Sigmoid colon (tissue), 4 donors: ENCODE measurements around the gene CHDH.

Experiments used
- EP300 ChIP-seq, 4 donors: sonication (generic); formaldehyde crosslinking; IDR thresholded peaks; one replicate each; pipeline ENCODE4 v1.6.1; 2017; ENCODE audit warnings: antibody characterized with exemption in 4 of 4
- POLR2A ChIP-seq, 2 donors: fragments of 450-650 bp; IDR thresholded peaks; one replicate each; pipeline ENCODE4 v1.6.1; 2016; ENCODE audit warnings: antibody characterized with exemption in 2 of 2, mild to moderate bottlenecking in 2 of 2, moderate library complexity in 2 of 2
- POLR2AphosphoS5 ChIP-seq, 4 donors: sonication (generic); formaldehyde crosslinking; IDR thresholded peaks; one replicate each; pipeline ENCODE4 v1.6.1; 2017; ENCODE audit warnings: antibody characterized with exemption in 4 of 4
- TF ChIP-seq, protein P1 (sequence below), 4 experiments: fragments of 450-650 bp in 3 of 4; fragments of 200-600 bp in 1 of 4; IDR thresholded peaks; one replicate each; pipeline ENCODE4 v1.5.1; 2016 to 2019; ENCODE audit warnings: antibody characterized with exemption in 4 of 4, mild to moderate bottlenecking in 3 of 4, moderate library complexity in 2 of 4

DNA sequence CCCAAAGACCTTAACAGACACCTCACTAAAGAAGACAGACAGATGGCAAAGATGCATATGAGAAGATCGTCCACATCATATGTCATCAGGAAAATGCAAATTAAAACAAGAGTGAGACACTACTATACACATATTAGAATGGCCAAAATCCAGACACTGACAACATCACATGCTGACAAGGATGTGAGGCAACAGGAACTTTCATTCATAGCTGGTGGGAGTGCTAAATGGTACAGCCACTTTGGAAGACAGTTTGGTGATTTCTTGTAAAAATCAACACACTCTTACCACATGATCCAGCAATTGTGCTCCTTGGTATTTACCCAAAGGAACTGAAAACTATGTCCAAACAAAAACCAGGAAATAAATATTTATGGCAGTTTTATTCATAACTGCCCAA lies 17.6 kb downstream of the CHDH start:
- TF ChIP-seq POLR2A (IDR thresholded peaks at IDR 0.05) (no peak), EP300 (IDR thresholded peaks at IDR 0.05) (no peak), POLR2AphosphoS5 (IDR thresholded peaks at IDR 0.05) (no peak)
- TF ChIP-seq, protein P1, sequence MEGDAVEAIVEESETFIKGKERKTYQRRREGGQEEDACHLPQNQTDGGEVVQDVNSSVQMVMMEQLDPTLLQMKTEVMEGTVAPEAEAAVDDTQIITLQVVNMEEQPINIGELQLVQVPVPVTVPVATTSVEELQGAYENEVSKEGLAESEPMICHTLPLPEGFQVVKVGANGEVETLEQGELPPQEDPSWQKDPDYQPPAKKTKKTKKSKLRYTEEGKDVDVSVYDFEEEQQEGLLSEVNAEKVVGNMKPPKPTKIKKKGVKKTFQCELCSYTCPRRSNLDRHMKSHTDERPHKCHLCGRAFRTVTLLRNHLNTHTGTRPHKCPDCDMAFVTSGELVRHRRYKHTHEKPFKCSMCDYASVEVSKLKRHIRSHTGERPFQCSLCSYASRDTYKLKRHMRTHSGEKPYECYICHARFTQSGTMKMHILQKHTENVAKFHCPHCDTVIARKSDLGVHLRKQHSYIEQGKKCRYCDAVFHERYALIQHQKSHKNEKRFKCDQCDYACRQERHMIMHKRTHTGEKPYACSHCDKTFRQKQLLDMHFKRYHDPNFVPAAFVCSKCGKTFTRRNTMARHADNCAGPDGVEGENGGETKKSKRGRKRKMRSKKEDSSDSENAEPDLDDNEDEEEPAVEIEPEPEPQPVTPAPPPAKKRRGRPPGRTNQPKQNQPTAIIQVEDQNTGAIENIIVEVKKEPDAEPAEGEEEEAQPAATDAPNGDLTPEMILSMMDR (IDR thresholded peaks at IDR 0.05): no peak
